ENCODE measurements around the gene PALLD.

PALLD gene

DNA sequence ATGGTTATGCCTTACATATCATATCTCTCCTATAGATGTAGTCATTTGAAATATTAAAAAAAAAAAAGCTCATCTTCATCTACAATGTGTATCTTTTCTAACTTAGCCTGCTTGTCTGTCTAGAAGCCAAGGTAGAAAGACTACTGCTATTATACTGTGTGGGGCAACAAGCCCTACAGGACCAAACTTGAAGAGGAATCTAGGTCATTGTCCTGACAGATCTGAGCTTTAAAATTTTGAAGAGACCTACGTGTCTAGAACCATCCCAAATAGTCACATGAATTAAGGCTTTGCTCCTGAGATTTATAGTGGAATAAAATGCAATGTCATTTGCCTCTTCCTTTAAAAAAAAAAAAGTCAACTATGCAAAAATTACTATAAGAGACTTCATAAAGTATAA lies 95.8 kb downstream of the PALLD start (continued):
- TF ChIP-seq, protein P1, sequence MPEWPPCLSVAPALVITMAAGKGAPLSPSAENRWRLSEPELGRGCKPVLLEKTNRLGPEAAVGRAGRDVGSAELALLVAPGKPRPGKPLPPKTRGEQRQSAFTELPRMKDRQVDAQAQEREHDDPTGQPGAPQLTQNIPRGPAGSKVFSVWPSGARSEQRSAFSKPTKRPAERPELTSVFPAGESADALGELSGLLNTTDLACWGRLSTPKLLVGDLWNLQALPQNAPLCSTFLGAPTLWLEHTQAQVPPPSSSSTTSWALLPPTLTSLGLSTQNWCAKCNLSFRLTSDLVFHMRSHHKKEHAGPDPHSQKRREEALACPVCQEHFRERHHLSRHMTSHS (tag by site-specific recombination; IDR thresholded peaks at IDR 0.05) = no peak
- TF ChIP-seq ZNF747 (tag by site-specific recombination; IDR thresholded peaks at IDR 0.05) = no peak

DNA sequence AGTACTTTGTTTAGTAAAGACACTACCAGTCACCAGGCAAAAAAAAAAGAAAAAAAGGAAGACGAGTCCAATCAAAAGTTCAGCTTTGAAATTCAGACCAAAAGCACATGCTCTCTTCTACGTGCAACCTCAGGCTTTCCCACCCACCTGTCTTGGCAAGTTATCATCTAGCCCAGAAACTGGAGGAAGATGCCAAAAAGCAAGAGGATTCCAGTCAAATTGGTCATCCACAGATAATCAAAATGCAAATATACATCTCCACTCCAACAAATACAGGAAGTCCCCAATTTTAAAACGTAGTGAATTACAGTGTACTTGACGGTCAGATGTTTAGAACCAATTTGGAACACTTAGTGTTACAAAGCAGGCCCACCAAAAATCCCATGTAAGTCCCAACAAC lies 96.5 kb downstream of the PALLD start:
- Histone ChIP-seq H3K27ac (ENCODE audit: extremely low read depth, low read depth, low read length) (no peak overlapping the region), H3K4me3 (ENCODE audit: low read depth, low read length) (no peak overlapping the region), H3K4me1 (ENCODE audit: control insufficient read depth, insufficient read depth, low read length) (no peaks in the 10 kb centered on the region), H3K36me3 (ENCODE audit: control insufficient read depth in 2 of 2, insufficient read depth in 1 of 2, low read length in 2 of 2) (no peaks in the 10 kb centered on the region), H3K9me3 (ENCODE audit: control insufficient read depth, insufficient read depth, low read depth, low read length) (no peaks in the 10 kb centered on the region)
- TF ChIP-seq WT1 (tag by site-specific recombination; IDR thresholded peaks at IDR 0.05) = no peak
- TF ChIP-seq, protein P2, sequence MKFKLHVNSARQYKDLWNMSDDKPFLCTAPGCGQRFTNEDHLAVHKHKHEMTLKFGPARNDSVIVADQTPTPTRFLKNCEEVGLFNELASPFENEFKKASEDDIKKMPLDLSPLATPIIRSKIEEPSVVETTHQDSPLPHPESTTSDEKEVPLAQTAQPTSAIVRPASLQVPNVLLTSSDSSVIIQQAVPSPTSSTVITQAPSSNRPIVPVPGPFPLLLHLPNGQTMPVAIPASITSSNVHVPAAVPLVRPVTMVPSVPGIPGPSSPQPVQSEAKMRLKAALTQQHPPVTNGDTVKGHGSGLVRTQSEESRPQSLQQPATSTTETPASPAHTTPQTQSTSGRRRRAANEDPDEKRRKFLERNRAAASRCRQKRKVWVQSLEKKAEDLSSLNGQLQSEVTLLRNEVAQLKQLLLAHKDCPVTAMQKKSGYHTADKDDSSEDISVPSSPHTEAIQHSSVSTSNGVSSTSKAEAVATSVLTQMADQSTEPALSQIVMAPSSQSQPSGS (tag by site-specific recombination; IDR thresholded peaks at IDR 0.05; ENCODE audit: low read depth) = no peak
- no peak for TF ChIP-seq ZNF510 (tag by site-specific recombination; IDR thresholded peaks at IDR 0.05; ENCODE audit: insufficient replicate concordance)
- TF ChIP-seq RBAK (tag by site-specific recombination; IDR thresholded peaks at IDR 0.05) = no peak
- no peak for TF ChIP-seq ZXDB (tag by site-specific recombination; IDR thresholded peaks at IDR 0.05)
- no peak for TF ChIP-seq REPIN1 (tag by site-specific recombination; IDR thresholded peaks at IDR 0.05; ENCODE audit: low read depth)
- no peak for TF ChIP-seq GLI4 (tag by site-specific recombination; IDR thresholded peaks at IDR 0.05)
- no peak for TF ChIP-seq SP2 (tag by site-specific recombination; IDR thresholded peaks at IDR 0.05)
- TF ChIP-seq ZNF426 (tag by site-specific recombination; IDR thresholded peaks at IDR 0.05) = no peak
- ChIA-PET POLR2A (no interaction called here), CTCF (interaction anchor here (0.7 to 1.9 kb wide), 2 partner anchors 39 to 330 kb away, joined by 5 to 9 read pairs; no protein-coding TSS in a partner anchor)

DNA sequence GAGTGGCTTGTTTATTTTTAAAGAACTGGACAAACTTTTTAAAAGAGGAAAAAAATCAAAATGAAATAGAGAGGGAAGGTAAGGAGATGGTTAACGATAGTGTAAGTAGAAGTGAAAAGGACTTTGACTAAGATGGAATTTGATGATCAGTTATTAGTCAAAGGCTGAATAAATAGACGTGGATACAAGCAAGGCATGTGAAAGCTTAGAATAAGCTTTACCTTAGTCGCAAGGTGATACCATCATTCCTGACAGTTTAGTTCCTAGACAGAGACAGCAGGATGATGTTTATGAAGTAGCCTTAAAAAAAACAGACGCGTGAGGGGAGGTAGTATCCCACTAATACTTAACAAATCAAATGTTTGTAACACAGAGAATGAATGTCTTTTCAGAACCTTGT lies 97.3 kb downstream of the PALLD start:
- no peak overlapping the region for H3K4me3 ChIP-seq (ENCODE audit: low read depth, low read length)
- no peaks in the 10 kb centered on the region for H3K9me3 ChIP-seq (ENCODE audit: control insufficient read depth, insufficient read depth, low read depth, low read length)
- no peaks in the 10 kb centered on the region for H3K4me1 ChIP-seq (ENCODE audit: control insufficient read depth, insufficient read depth, low read length)
- H3K36me3 ChIP-seq (ENCODE audit: control insufficient read depth in 2 of 2, insufficient read depth in 1 of 2, low read length in 2 of 2) = no peaks in the 10 kb centered on the region
- H3K27ac ChIP-seq (ENCODE audit: extremely low read depth, low read depth, low read length) = no peak overlapping the region
- ChIA-PET CTCF (interaction anchor here (0.5 to 1.0 kb wide), 4 partner anchors 9 to 390 kb away, joined by 3 to 7 read pairs (median 4); no protein-coding TSS in a partner anchor), POLR2A (no interaction called here)
- no peak for TF ChIP-seq SCRT1 (tag by site-specific recombination; IDR thresholded peaks at IDR 0.05; ENCODE audit: borderline replicate concordance)

DNA sequence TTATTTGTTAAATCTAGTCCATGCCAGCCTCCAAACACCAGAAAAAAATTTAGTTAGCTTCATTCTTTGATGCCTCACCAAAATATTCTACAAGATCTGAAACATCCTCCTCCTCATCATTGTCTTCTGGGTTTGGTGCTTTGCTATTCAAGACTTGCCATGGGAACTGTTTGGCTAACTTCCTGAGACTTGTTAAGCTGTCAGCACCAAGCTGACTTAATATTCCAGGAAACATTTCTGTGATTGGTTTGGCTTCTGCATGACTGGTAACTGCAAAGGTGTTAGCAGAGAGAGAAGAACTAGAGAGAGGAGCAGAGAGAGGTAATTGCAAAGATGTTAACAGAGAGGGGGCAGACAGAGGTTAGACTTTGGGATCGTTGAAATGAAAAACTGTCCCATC lies 101.3 kb downstream of the PALLD start:
- POLR2A ChIA-PET = no interaction called here
- CTCF ChIA-PET = interaction anchor here (1.3 kb wide), 1 partner anchor 9 kb away, joined by 3 read pairs; no protein-coding TSS in a partner anchor
- H3K27ac ChIP-seq (ENCODE audit: extremely low read depth, low read depth, low read length) = no peak overlapping the region

DNA sequence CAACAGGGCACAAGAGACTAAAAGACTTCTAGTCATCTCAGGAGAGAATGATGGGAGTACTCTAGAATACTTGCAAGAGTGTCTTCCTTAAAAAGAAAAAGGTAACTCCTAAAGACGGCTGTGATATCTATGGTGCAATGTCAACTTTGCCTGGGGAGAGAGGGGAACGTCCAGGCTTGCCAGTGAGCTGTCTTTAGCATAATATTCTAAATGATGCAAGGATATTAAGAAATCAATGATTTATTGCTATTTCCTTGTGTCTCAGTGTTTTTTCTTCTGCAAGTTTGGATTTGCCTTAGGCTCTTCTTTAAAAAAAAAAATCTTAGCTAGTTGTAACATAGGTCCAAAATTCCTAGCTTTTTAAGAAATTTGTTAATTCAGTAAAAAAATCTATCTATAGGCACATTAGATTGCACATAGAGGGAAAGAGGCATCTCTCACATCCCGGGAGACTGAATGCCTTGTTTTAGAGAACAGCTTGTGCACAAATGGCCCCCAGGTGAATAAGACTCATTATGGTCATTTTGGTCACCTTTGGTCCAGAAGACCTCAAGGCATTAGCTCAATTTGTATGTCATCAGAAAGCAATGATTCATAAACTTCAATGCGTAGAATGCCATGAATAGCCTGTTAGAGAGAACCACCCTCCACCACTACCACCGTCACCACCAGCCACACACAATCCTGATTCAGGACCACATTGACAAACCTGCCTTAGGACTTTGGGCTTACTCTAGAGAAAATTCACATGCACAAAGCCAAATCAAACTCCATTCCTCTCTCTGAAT lies 104.1 kb downstream of the PALLD start:
- H3K4me1 ChIP-seq (ENCODE audit: control insufficient read depth, insufficient read depth, low read length) = peaks cover 5% of the 10 kb centered on the region; the same call in 1 of the 2 replicates
- ChIA-PET POLR2A (no interaction called here), CTCF (no interaction called here)
- TF ChIP-seq ZNF776 (tag by site-specific recombination; IDR thresholded peaks at IDR 0.05; ENCODE audit: borderline replicate concordance) (no peak), GFI1B (tag by site-specific recombination; IDR thresholded peaks at IDR 0.05) (no peak), SALL2 (tag by site-specific recombination; IDR thresholded peaks at IDR 0.05; ENCODE audit: borderline replicate concordance) (no peak), ZNF626 (tag by site-specific recombination; IDR thresholded peaks at IDR 0.05) (no peak), EGR2 (tag by site-specific recombination; IDR thresholded peaks at IDR 0.05; ENCODE audit: low read depth) (no peak), HOXA7 (CRISPR knock-in tag; IDR thresholded peaks at IDR 0.05; ENCODE audit: borderline replicate concordance) (no peak)
- TF ChIP-seq, protein P3, sequence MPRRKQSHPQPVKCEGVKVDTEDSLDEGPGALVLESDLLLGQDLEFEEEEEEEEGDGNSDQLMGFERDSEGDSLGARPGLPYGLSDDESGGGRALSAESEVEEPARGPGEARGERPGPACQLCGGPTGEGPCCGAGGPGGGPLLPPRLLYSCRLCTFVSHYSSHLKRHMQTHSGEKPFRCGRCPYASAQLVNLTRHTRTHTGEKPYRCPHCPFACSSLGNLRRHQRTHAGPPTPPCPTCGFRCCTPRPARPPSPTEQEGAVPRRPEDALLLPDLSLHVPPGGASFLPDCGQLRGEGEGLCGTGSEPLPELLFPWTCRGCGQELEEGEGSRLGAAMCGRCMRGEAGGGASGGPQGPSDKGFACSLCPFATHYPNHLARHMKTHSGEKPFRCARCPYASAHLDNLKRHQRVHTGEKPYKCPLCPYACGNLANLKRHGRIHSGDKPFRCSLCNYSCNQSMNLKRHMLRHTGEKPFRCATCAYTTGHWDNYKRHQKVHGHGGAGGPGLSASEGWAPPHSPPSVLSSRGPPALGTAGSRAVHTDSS (tag by site-specific recombination; IDR thresholded peaks at IDR 0.05) = no peak
- TF ChIP-seq, protein P4, sequence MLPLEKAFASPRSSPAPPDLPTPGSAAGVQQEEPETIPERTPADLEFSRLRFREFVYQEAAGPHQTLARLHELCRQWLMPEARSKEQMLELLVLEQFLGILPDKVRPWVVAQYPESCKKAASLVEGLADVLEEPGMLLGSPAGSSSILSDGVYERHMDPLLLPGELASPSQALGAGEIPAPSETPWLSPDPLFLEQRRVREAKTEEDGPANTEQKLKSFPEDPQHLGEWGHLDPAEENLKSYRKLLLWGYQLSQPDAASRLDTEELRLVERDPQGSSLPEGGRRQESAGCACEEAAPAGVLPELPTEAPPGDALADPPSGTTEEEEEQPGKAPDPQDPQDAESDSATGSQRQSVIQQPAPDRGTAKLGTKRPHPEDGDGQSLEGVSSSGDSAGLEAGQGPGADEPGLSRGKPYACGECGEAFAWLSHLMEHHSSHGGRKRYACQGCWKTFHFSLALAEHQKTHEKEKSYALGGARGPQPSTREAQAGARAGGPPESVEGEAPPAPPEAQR (tag by site-specific recombination; IDR thresholded peaks at IDR 0.05) = no peak

More for the DNA sequence above, 101.3 kb downstream of the PALLD start:
- no peak overlapping the region for H3K4me3 ChIP-seq (ENCODE audit: low read depth, low read length)
- TF ChIP-seq ZBTB17 (tag by site-specific recombination; IDR thresholded peaks at IDR 0.05) = peak; percentile 33; the same call in 1 of the 2 replicates
- no peak for TF ChIP-seq ZNF473 (tag by site-specific recombination; IDR thresholded peaks at IDR 0.05)
- TF ChIP-seq ZNF596 (tag by site-specific recombination; IDR thresholded peaks at IDR 0.05) = 0 out of 2 replicates have a peak, but pooled peaks have one; percentile 12
- H3K36me3 ChIP-seq (ENCODE audit: control insufficient read depth in 2 of 2, insufficient read depth in 1 of 2, low read length in 2 of 2) = no peaks in the 10 kb centered on the region
- H3K4me1 ChIP-seq (ENCODE audit: control insufficient read depth, insufficient read depth, low read length) = no peaks in the 10 kb centered on the region
- H3K9me3 ChIP-seq (ENCODE audit: control insufficient read depth, insufficient read depth, low read depth, low read length) = no peaks in the 10 kb centered on the region

More for the DNA sequence above, 104.1 kb downstream of the PALLD start:
- H3K4me3 ChIP-seq (ENCODE audit: low read depth, low read length) = no peak overlapping the region
- no peak overlapping the region for H3K27ac ChIP-seq (ENCODE audit: extremely low read depth, low read depth, low read length)
- no peaks in the 10 kb centered on the region for H3K9me3 ChIP-seq (ENCODE audit: control insufficient read depth, insufficient read depth, low read depth, low read length)
- H3K36me3 ChIP-seq (ENCODE audit: control insufficient read depth in 2 of 2, insufficient read depth in 1 of 2, low read length in 2 of 2) = no peaks in the 10 kb centered on the region

Data from HEK293 (cell line).